GM23338 (cell line): Measurements from ENCODE around the gene TLE2.

ENCODE experiments used
- CTCF ChIP-seq, 2 experiments: fragments of 200-600 bp in 1 of 2; sonication (generic) in 1 of 2; conservative IDR thresholded peaks; 2 replicates each; pipeline versions ENCODE4 v1.5.1 to v1.6.1; 2016 to 2017; ENCODE audit warnings: antibody characterized with exemption in 2 of 2, low read depth in 2 of 2, mild to moderate bottlenecking in 2 of 2, moderate library complexity in 1 of 2
- EZH2 ChIP-seq: fragments of 200-600 bp; sonication (generic); IDR thresholded peaks from one replicate; pipeline ENCODE4 v1.8.0; 2017; ENCODE audit warnings: antibody characterized with exemption, mild to moderate bottlenecking, low read depth; ENCODE audit not compliant: unreplicated experiment
- EZH2phosphoT487 ChIP-seq: fragments of 200-600 bp; sonication (generic); IDR thresholded peaks from one replicate; pipeline ENCODE4 v1.8.1; 2018; ENCODE audit warnings: antibody characterized with exemption; ENCODE audit not compliant: unreplicated experiment
- JUNB ChIP-seq: IDR thresholded peaks from one replicate; pipeline ENCODE4 v1.6.1; 2016; ENCODE audit warnings: antibody characterized with exemption; ENCODE audit not compliant: unreplicated experiment
- NANOG ChIP-seq: IDR thresholded peaks from 2 replicates; pipeline ENCODE4 v1.6.1; 2016; ENCODE audit warnings: antibody characterized with exemption, borderline replicate concordance
- POLR2AphosphoS5 ChIP-seq: IDR thresholded peaks from 2 replicates; pipeline ENCODE4 v1.6.1; 2016; ENCODE audit warnings: antibody characterized with exemption, low read depth
- ZNF331 ChIP-seq: fragments of 250-450 bp; sonication (Bioruptor Pico); IDR thresholded peaks from 2 replicates; pipeline ENCODE4 v1.5.0; 2020; ENCODE audit warnings: low read depth, mild to moderate bottlenecking, moderate library complexity
- TF ChIP-seq, protein P1 (sequence below): IDR thresholded peaks from 2 replicates; pipeline ENCODE4 v1.6.1; 2016; ENCODE audit warnings: antibody characterized with exemption
- TF ChIP-seq, protein P2 (sequence below): IDR thresholded peaks from one replicate; pipeline ENCODE4 v1.6.1; 2018; ENCODE audit warnings: antibody characterized with exemption; ENCODE audit not compliant: unreplicated experiment

DNA sequence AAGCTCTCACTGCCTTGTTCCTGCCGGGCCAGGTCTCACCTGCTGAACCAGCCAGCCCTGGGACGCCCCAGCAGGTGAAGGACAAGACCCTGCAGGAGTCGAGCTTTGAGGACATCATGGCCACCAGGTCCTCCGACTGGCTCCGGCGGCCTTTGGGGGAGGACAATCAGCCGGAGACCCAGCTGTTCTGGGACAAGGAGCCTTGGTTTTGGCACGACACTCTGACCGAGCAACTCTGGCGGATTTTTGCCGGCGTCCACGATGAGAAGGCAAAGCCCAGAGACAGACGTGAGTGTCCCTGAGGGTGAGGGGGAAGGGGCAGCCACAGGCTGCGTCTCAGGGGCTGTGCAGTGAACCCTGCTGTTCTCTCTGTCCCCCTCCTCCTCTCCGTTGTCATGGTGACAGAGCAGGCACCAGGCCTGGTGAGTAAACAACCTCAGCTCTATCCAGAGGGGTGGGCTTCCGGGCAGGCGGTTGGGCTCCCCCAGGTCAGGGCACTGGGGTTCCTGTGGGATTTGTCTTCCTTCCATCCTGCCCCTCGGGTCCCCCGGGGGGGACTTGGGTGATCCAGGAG lies 42.0 kb downstream of the TLE2 start:
- TF ChIP-seq POLR2AphosphoS5 (no peak), CTCF (conservative IDR thresholded peaks at IDR 0.05; ENCODE audit: low read depth in 2 of 2) (no peak), JUNB (no peak), EZH2phosphoT487 (no peak), ZNF331 (CRISPR knock-in tag) (no peak), EZH2 (no peak), NANOG (no peak)
- TF ChIP-seq, protein P1, sequence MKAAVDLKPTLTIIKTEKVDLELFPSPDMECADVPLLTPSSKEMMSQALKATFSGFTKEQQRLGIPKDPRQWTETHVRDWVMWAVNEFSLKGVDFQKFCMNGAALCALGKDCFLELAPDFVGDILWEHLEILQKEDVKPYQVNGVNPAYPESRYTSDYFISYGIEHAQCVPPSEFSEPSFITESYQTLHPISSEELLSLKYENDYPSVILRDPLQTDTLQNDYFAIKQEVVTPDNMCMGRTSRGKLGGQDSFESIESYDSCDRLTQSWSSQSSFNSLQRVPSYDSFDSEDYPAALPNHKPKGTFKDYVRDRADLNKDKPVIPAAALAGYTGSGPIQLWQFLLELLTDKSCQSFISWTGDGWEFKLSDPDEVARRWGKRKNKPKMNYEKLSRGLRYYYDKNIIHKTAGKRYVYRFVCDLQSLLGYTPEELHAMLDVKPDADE = no peak
- TF ChIP-seq, protein P2, sequence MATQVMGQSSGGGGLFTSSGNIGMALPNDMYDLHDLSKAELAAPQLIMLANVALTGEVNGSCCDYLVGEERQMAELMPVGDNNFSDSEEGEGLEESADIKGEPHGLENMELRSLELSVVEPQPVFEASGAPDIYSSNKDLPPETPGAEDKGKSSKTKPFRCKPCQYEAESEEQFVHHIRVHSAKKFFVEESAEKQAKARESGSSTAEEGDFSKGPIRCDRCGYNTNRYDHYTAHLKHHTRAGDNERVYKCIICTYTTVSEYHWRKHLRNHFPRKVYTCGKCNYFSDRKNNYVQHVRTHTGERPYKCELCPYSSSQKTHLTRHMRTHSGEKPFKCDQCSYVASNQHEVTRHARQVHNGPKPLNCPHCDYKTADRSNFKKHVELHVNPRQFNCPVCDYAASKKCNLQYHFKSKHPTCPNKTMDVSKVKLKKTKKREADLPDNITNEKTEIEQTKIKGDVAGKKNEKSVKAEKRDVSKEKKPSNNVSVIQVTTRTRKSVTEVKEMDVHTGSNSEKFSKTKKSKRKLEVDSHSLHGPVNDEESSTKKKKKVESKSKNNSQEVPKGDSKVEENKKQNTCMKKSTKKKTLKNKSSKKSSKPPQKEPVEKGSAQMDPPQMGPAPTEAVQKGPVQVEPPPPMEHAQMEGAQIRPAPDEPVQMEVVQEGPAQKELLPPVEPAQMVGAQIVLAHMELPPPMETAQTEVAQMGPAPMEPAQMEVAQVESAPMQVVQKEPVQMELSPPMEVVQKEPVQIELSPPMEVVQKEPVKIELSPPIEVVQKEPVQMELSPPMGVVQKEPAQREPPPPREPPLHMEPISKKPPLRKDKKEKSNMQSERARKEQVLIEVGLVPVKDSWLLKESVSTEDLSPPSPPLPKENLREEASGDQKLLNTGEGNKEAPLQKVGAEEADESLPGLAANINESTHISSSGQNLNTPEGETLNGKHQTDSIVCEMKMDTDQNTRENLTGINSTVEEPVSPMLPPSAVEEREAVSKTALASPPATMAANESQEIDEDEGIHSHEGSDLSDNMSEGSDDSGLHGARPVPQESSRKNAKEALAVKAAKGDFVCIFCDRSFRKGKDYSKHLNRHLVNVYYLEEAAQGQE = no peak
